ENCODE measurements around the gene R3HDM2. TPM values are rescaled to one million over a fixed set of nuclear protein-coding genes. Genes with fewer than 3 reads are reported as not detected.

R3HDM2 gene
- polyA plus RNA-seq, 1 donor from 2014 or later = 19.2 TPM

GRCh38 chr12:57471661-57472060 is 40.8 kb upstream of the R3HDM2 start:
- Mint-ChIP-seq H3K27ac (no peak overlapping the region), H3K4me1 (peaks cover 10 to 22% (median 17%) of the 10 kb centered on the region in 3 donors), H3K27me3 (no peaks in the 10 kb centered on the region), H3K36me3 (peaks cover 12% of the 10 kb centered on the region), H3K9me3 (no peaks in the 10 kb centered on the region), H3K4me3 (peak overlapping the region in 1 of 4 donors; percentile 57)

- H3K27ac Mint-ChIP-seq = no peak overlapping the region
- no peaks in the 10 kb centered on the region for H3K27me3 Mint-ChIP-seq
- H3K4me3 Mint-ChIP-seq = no peak overlapping the region
- H3K36me3 Mint-ChIP-seq = peaks cover 12% of the 10 kb centered on the region
- H3K4me1 Mint-ChIP-seq = peaks cover 5 to 16% (median 12%) of the 10 kb centered on the region in 3 donors
- H3K9me3 Mint-ChIP-seq = no peaks in the 10 kb centered on the region
Measured at GRCh38 chr12:57470970-57471656, 40.3 kb upstream of the R3HDM2 start.

- H3K27me3 Mint-ChIP-seq = no peaks in the 10 kb centered on the region
- no peak overlapping the region for H3K27ac Mint-ChIP-seq
- peaks cover 12% of the 10 kb centered on the region for H3K36me3 Mint-ChIP-seq
Measured at GRCh38 chr12:57470286-57470969, 39.6 kb upstream of the R3HDM2 start.

GRCh38 chr12:57469296-57470164 is 38.7 kb upstream of the R3HDM2 start:
- no peaks in the 10 kb centered on the region for H3K27me3 Mint-ChIP-seq
- H3K36me3 Mint-ChIP-seq = peaks cover 12% of the 10 kb centered on the region
- peaks cover 8 to 11% (median 8%) of the 10 kb centered on the region in 3 donors for H3K4me1 Mint-ChIP-seq
- H3K27ac Mint-ChIP-seq = no peak overlapping the region
- no peak overlapping the region for H3K4me3 Mint-ChIP-seq
- no peaks in the 10 kb centered on the region for H3K9me3 Mint-ChIP-seq

More at GRCh38 chr12:57470286-57470969, 39.6 kb upstream of the R3HDM2 start:
- peaks cover 5 to 16% (median 12%) of the 10 kb centered on the region in 3 donors for H3K4me1 Mint-ChIP-seq
- H3K4me3 Mint-ChIP-seq = no peak overlapping the region
- no peaks in the 10 kb centered on the region for H3K9me3 Mint-ChIP-seq

- peaks cover 10% of the 10 kb centered on the region for H3K36me3 Mint-ChIP-seq
- H3K9me3 Mint-ChIP-seq = no peaks in the 10 kb centered on the region
- peaks cover 3 to 9% (median 4%) of the 10 kb centered on the region in 3 donors for H3K4me1 Mint-ChIP-seq
- H3K27me3 Mint-ChIP-seq = no peaks in the 10 kb centered on the region
- peak overlapping the region in 1 of 3 donors; percentile 31 for H3K27ac Mint-ChIP-seq
- H3K4me3 Mint-ChIP-seq = peak overlapping the region in 2 of 4 donors; percentile 48
Measured at GRCh38 chr12:57467915-57468314, 37.1 kb upstream of the R3HDM2 start.

GRCh38 chr12:57467212-57467874 is 36.5 kb upstream of the R3HDM2 start:
- peak overlapping the region in 1 of 4 donors; percentile 18 for H3K4me3 Mint-ChIP-seq
- H3K27ac Mint-ChIP-seq = peak overlapping the region in 1 of 3 donors; percentile 31
- H3K4me1 Mint-ChIP-seq = peaks cover 9 to 15% (median 9%) of the 10 kb centered on the region in 3 donors
- no peaks in the 10 kb centered on the region for H3K9me3 Mint-ChIP-seq
- peaks cover 10% of the 10 kb centered on the region for H3K36me3 Mint-ChIP-seq
- no peaks in the 10 kb centered on the region for H3K27me3 Mint-ChIP-seq

- H3K4me3 Mint-ChIP-seq = no peak overlapping the region
- H3K27ac Mint-ChIP-seq = no peak overlapping the region
- peaks cover 2% of the 10 kb centered on the region for H3K27me3 Mint-ChIP-seq
- H3K9me3 Mint-ChIP-seq = no peaks in the 10 kb centered on the region
- peaks cover 10% of the 10 kb centered on the region for H3K36me3 Mint-ChIP-seq
- peaks cover 13 to 21% (median 14%) of the 10 kb centered on the region in 3 donors for H3K4me1 Mint-ChIP-seq
Measured at GRCh38 chr12:57465747-57466505, 35.1 kb upstream of the R3HDM2 start.

- peaks cover 16 to 25% (median 18%) of the 10 kb centered on the region in 3 donors for H3K4me1 Mint-ChIP-seq
- H3K27ac Mint-ChIP-seq = peak overlapping the region in 1 of 3 donors; percentile 41
- H3K4me3 Mint-ChIP-seq = peak overlapping the region in 1 of 4 donors; percentile 80
Measured at GRCh38 chr12:57465030-57465746, 34.3 kb upstream of the R3HDM2 start.

GRCh38 chr12:57464569-57464968 is 33.7 kb upstream of the R3HDM2 start:
- peaks cover 18 to 26% (median 18%) of the 10 kb centered on the region in 3 donors for H3K4me1 Mint-ChIP-seq
- H3K36me3 Mint-ChIP-seq = peaks cover 7% of the 10 kb centered on the region
- H3K4me3 Mint-ChIP-seq = peak overlapping the region in 1 of 4 donors; percentile 80
- peaks cover 5% of the 10 kb centered on the region for H3K27me3 Mint-ChIP-seq
- peak overlapping the region in 1 of 3 donors; percentile 41 for H3K27ac Mint-ChIP-seq
- no peaks in the 10 kb centered on the region for H3K9me3 Mint-ChIP-seq

More at GRCh38 chr12:57465030-57465746, 34.3 kb upstream of the R3HDM2 start:
- H3K36me3 Mint-ChIP-seq = peaks cover 10% of the 10 kb centered on the region
- H3K27me3 Mint-ChIP-seq = peaks cover 4% of the 10 kb centered on the region
- no peaks in the 10 kb centered on the region for H3K9me3 Mint-ChIP-seq

GRCh38 chr12:57462912-57463253 is 32.0 kb upstream of the R3HDM2 start:
- H3K4me1 Mint-ChIP-seq = peaks cover 24 to 33% (median 28%) of the 10 kb centered on the region in 3 donors
- no peaks in the 10 kb centered on the region for H3K36me3 Mint-ChIP-seq
- no peaks in the 10 kb centered on the region for H3K9me3 Mint-ChIP-seq
- peaks cover 5% of the 10 kb centered on the region for H3K27me3 Mint-ChIP-seq
- peak overlapping the region; percentile 5 to 80 (median 52) for H3K27ac Mint-ChIP-seq
- peak overlapping the region; percentile 84 to 97 (median 90) for H3K4me3 Mint-ChIP-seq

- H3K27ac Mint-ChIP-seq = peak overlapping the region; percentile 5 to 80 (median 52)
- H3K4me3 Mint-ChIP-seq = peak overlapping the region; percentile 85 to 97 (median 93)
- H3K4me1 Mint-ChIP-seq = peaks cover 24 to 32% (median 28%) of the 10 kb centered on the region in 3 donors
- H3K36me3 Mint-ChIP-seq = no peaks in the 10 kb centered on the region
- H3K9me3 Mint-ChIP-seq = no peaks in the 10 kb centered on the region
- peaks cover 5% of the 10 kb centered on the region for H3K27me3 Mint-ChIP-seq
Measured at GRCh38 chr12:57462251-57462911, 31.5 kb upstream of the R3HDM2 start.

GRCh38 chr12:57461917-57462250 is 31.0 kb upstream of the R3HDM2 start:
- peak overlapping the region; percentile 85 to 96 (median 92) for H3K4me3 Mint-ChIP-seq
- peak overlapping the region in 2 of 3 donors; percentile 18 to 28 for H3K27ac Mint-ChIP-seq
- H3K9me3 Mint-ChIP-seq = no peaks in the 10 kb centered on the region
- H3K36me3 Mint-ChIP-seq = no peaks in the 10 kb centered on the region
- peaks cover 5% of the 10 kb centered on the region for H3K27me3 Mint-ChIP-seq
- peaks cover 24 to 30% (median 28%) of the 10 kb centered on the region in 3 donors for H3K4me1 Mint-ChIP-seq

Measured in IgD-negative memory B cell (primary cell).